Fibroblast of the aortic adventitia (primary cell): ENCODE data around the gene LITAFD. TPM values are rescaled to one million over a fixed set of nuclear protein-coding genes. Genes with fewer than 3 reads are reported as not detected.
A peak's percentile ranks its signal among the peaks of the same experiment; 100 is the strongest.

ENCODE experiments used
- DNase-seq: peaks from one replicate; pipeline ENCODE4 v3.0.0-alpha.2; 2010; ENCODE audit warnings: low read depth
- H3K4me3 ChIP-seq: 2 replicates; pipeline ENCODE4 v1.5.1; 2011; ENCODE audit warnings: low read depth, mild to moderate bottlenecking, control low read depth, low read length, moderate library complexity
- total RNA-seq: library from RNA; depleted of rRNA; stranded (reverse); fragments of >200 nt; gene quantifications from 2 replicates; pipeline ENCODE4 v1.2.3, GENCODE V29; 2012; ENCODE audit warnings: low replicate concordance
- TF ChIP-seq, protein P1 (sequence below): IDR thresholded peaks from 2 replicates; pipeline ENCODE4 v1.5.1; 2011; ENCODE audit warnings: mild to moderate bottlenecking, low read length, control low read depth, inconsistent platforms; ENCODE audit not compliant: insufficient read depth

The LITAFD gene
- total RNA-seq, 1 donor = not detected

- H3K4me3 ChIP-seq = no peak overlapping the region
- no peak for DNase-seq
- TF ChIP-seq, protein P1, sequence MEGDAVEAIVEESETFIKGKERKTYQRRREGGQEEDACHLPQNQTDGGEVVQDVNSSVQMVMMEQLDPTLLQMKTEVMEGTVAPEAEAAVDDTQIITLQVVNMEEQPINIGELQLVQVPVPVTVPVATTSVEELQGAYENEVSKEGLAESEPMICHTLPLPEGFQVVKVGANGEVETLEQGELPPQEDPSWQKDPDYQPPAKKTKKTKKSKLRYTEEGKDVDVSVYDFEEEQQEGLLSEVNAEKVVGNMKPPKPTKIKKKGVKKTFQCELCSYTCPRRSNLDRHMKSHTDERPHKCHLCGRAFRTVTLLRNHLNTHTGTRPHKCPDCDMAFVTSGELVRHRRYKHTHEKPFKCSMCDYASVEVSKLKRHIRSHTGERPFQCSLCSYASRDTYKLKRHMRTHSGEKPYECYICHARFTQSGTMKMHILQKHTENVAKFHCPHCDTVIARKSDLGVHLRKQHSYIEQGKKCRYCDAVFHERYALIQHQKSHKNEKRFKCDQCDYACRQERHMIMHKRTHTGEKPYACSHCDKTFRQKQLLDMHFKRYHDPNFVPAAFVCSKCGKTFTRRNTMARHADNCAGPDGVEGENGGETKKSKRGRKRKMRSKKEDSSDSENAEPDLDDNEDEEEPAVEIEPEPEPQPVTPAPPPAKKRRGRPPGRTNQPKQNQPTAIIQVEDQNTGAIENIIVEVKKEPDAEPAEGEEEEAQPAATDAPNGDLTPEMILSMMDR = no peak
Observed at GRCh38 chr16:8877894-8878522, 4.1 kb upstream of the LITAFD start.

DNA sequence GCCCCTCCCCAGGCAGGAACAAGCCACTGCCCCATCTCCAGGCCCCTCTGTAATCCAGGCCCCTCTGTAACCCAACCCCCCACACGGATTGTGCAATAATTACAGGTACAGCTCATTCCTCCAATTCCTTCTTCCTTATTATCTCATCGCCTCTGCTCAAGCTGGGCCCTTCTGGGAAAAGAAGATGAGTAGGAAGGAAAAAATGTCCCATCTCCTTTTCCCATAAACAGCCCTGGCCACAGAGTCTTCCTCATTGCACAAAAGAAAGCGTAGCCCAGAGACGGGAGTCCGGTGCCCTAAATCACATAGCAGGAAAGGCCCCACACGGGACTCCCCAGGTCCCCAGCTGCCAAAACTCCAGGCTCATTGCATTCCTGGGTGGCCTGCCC lies 3.6 kb upstream of the LITAFD start:
- peak; percentile 32 for DNase-seq
- TF ChIP-seq, protein P1 = no peak
- H3K4me3 ChIP-seq = no peak overlapping the region

- no peak for DNase-seq
- TF ChIP-seq, protein P1 = no peak
- H3K4me3 ChIP-seq = no peak overlapping the region
Observed at GRCh38 chr16:8880839-8881510, 1.2 kb upstream of the LITAFD start.

DNA sequence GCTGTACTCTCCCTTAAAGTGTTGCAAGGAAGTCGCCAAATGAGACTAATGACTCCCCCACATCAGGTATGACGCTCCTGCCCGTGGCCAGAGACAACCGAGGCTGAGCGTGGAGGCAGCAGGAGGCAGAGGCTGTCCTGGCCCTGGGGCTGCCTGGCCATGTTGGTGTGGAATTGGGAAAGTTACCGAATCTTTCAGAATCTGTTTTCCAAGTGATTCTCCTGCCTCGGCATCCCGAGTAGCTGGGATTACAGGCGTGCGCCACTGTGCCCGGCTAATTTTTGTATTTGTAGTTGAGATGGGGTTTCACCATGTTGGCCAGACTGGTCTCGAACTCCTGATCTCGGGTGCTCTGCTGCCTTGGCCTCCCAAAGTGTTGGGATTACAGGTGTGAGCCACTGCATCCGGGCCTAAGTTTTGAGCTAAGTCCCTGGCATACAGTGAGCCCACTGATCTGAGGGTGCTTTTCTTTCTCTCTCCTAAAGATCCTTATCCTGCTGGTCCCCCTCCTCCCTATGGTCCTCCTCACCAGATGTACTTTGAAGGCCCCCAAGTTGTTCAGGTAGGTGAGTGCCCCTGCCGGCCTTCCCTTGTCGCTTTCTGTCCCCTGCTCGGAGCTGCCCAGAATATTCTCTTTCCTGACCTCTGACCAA lies 700 bp downstream of the LITAFD start:
- no peak for DNase-seq
- H3K4me3 ChIP-seq = no peak overlapping the region
- TF ChIP-seq, protein P1 = no peak

DNA sequence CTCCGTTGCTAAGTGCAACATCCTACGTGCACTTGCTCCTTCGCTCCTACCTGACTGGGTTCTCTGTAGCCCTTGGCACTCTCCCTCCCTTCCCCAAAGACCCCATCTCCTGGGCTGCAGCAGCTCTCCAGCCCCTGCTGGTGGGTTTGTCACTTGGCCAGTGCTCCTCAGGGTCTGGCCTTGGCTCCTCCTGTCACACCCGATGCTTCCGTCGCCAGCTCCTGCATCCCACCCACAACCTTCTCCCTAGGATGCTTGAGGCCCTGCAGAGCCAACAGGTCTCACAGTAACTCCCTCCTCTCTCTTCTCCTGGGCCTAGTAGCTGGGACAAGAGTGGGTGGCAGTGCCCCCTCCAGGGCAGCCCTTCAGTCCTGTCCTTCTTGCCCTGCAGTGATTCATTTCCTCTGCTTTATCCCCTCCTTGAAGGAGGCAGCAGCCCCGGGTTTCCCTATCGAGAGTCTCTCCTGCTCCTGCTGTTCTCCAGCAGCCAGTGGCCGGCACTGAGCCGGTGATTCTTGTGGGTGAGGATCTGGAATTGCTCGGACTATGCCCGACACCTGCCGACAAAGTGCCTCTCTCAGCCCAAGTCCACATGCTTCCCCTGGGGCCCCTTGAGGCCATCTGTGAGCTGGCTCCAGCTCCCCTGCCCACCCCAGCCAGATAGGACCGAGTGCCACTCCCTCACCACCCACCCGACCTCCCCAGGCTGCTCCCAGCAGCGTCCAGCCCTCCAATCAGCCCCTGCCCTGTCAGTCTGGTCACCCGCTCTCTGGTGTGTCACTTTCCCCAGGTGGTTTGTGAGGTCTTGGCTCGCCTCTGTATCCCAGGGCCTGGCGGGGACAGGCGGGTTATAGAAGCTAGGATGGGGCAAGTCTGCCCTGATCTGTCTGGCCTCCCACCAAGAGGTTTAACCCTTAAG lies 3.8 kb downstream of the LITAFD start:
- peak; percentile 24 for DNase-seq
- H3K4me3 ChIP-seq = no peak overlapping the region
- TF ChIP-seq, protein P1 = no peak

DNA sequence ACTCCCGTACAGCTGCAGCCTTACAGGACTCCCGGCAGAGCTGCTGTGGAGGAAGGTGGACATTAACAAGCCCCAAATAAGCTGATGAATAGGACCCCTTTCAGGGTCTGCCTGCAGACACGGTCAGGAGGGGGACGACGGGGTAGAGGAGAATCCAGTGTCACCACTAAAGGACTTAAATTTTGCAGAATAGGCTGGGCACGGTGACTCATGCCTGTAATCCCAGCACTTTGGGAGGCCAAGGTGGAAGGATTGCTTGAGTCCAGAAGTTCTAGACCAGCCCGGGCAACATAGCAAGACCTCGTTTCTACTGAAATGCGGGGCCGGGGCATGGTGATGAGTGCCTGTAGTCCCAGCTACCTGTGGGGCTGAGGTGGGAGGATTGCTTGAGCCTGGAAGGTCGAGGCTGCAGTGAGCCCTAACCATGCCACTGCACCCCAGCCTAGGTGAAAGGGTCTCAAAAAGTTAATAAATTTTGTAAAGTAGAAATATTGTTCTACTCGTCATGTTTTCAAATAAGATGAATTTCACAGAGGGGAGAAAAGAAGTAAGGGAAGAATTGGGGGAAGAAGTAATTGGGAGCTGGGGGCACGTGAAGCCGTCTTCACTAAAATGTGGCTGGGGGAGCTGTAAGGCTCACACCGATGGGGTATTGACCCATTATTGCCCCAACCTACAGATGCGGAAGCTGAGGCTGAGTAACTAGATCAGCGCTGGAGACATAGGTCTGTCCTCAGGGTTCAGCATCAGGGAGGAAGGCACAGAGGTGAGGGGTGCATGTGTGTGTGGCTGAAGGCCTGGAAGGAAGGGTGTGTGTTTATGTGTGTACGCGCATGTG lies 4.7 kb downstream of the LITAFD start:
- TF ChIP-seq, protein P1 = no peak
- DNase-seq = no peak
- no peak overlapping the region for H3K4me3 ChIP-seq
